HFFc6 (cell line): ENCODE data around the gene MYH6. TPM values are rescaled to one million over a fixed set of nuclear protein-coding genes. Genes with fewer than 3 reads are reported as not detected.

ENCODE experiments used
- DNase-seq: peaks from one replicate; pipeline ENCODE4 v3.0.0-alpha.2; 2018
- H3K27ac Mint-ChIP-seq: 2 replicates; pipeline ENCODE4 v1.8.0; 2020; ENCODE audit warnings: mild to moderate bottlenecking, mixed read lengths
- H3K27me3 Mint-ChIP-seq: 2 replicates; pipeline ENCODE4 v1.8.0; 2021; ENCODE audit warnings: mild to moderate bottlenecking, moderate library complexity, mixed read lengths; ENCODE audit not compliant: insufficient read depth
- H3K36me3 Mint-ChIP-seq: 2 replicates; pipeline ENCODE4 v1.8.0; 2021; ENCODE audit warnings: low read depth, mixed read lengths
- H3K4me1 Mint-ChIP-seq: 2 replicates; pipeline ENCODE4 v1.8.0; 2020; ENCODE audit warnings: low read depth, mixed read lengths
- H3K4me3 Mint-ChIP-seq: 2 replicates; pipeline ENCODE4 v1.8.0; 2020; ENCODE audit warnings: mild to moderate bottlenecking, moderate library complexity, mixed read lengths
- H3K9me3 Mint-ChIP-seq: 2 replicates; pipeline ENCODE4 v1.8.0; 2020; ENCODE audit warnings: mild to moderate bottlenecking, mixed read lengths
- total RNA-seq, 6 experiments: library from RNA; stranded (reverse); fragmentation: NEBNext Ultra II Directional; extraction: Animal tissue kit (Norgen Biotek cat#: 25700); gene quantifications; 2 replicates in 1 of 6; 3 replicates in 5 of 6; pipeline ENCODE4 v1.2.3, GENCODE V29; 2021
- TF ChIP-seq, protein P1 (sequence below): fragments of 200-600 bp; sonication (generic); IDR thresholded peaks from 2 replicates; pipeline ENCODE4 v1.5.0; 2021; ENCODE audit warnings: antibody characterized with exemption, mild to moderate bottlenecking

The MYH6 gene
- total RNA-seq, 6 experiments from 2014 or later, result not detected

DNA sequence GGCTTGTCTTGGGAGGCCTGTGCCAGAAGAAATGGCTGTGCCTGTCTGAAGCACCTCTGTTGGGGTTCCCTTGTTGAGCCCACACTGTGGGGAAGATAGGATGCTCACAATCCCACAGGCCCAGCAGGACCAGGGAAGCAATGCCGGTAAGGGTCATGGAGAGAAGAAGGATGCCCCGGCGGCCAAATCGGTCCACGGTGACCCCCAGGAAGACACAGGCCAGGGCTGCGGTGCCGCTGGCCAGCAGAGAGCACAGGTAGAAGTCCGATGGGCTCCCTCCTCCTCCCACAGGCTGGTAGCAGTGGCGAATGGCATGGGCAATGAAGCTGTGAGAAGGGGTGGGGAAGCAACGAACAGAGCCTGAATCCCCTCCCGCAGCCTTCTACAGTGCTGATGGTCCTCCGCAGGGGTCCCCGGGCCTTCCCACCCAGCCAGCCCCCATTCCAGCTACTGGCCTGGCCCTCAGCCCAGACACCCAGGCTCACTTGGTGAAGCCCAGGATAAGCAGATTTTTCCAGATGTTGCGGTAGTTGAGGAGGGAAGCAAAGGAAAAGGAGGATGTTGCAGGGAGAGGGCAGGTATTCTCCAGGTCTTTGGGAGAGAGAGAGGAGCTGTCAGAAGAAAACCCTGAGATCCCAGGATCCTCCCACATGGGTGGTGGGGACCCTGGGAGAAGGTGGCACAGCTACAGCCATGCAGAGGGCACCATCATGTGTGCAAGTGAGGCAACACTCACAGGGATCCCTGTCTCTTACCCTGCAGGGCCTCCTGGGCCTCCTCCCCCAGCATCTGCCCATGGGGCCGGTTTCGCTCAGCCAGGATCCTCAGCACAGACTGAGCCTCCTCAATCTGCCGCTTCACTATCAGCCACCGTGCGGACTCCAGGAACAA lies 60.4 kb downstream of the MYH6 start:
- peaks cover 7% of the 10 kb centered on the region for H3K27me3 Mint-ChIP-seq
- no peak for DNase-seq

DNA sequence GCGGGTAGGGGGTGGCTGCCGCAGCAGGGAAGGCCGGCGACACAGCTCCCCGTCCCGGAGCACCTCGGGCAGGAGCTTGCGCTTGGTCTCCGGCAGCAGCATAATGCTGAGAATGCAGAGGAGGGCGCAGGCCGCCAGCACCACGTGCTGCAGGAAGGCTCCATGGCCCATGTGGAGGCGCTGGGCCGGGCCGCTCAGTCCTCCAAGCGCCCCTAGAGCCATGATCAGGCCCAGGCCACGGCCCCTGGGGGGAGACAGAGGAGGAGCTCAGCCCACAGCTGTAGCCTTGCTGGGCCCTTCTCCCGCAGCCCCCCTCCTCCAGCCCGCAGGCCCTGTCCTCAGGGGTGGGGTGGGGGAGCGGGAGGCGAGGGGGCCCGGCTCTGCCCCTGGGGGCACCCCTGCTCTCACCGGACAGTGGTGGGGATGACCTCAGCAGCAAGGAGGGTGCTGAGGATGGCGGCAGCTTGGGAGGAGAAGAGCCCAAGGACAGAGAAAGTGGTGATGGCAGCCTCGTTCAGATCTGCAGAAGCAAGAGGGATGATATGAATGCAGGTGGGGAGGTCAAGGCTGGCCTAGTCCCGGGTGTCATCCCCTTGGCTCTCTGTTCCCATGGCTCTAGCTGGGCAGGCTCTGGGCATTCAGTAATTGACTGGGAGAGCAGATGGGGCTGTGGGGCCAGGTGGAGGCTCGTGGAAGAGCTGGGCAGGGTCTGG lies 61.2 kb downstream of the MYH6 start:
- H3K27ac Mint-ChIP-seq, result no peak overlapping the region
- H3K36me3 Mint-ChIP-seq, result peaks cover 8% of the 10 kb centered on the region; the same call in 1 of the 2 replicates
- TF ChIP-seq, protein P1, sequence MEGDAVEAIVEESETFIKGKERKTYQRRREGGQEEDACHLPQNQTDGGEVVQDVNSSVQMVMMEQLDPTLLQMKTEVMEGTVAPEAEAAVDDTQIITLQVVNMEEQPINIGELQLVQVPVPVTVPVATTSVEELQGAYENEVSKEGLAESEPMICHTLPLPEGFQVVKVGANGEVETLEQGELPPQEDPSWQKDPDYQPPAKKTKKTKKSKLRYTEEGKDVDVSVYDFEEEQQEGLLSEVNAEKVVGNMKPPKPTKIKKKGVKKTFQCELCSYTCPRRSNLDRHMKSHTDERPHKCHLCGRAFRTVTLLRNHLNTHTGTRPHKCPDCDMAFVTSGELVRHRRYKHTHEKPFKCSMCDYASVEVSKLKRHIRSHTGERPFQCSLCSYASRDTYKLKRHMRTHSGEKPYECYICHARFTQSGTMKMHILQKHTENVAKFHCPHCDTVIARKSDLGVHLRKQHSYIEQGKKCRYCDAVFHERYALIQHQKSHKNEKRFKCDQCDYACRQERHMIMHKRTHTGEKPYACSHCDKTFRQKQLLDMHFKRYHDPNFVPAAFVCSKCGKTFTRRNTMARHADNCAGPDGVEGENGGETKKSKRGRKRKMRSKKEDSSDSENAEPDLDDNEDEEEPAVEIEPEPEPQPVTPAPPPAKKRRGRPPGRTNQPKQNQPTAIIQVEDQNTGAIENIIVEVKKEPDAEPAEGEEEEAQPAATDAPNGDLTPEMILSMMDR, result no peak
- no peaks in the 10 kb centered on the region for H3K9me3 Mint-ChIP-seq
- DNase-seq, result no peak
- H3K4me3 Mint-ChIP-seq, result no peak overlapping the region
- H3K27me3 Mint-ChIP-seq, result peaks cover 9% of the 10 kb centered on the region
- no peaks in the 10 kb centered on the region for H3K4me1 Mint-ChIP-seq

More for the DNA sequence above, 60.4 kb downstream of the MYH6 start:
- peaks cover 8% of the 10 kb centered on the region; the same call in 1 of the 2 replicates for H3K36me3 Mint-ChIP-seq
- no peak overlapping the region for H3K27ac Mint-ChIP-seq
- H3K9me3 Mint-ChIP-seq, result no peaks in the 10 kb centered on the region
- H3K4me1 Mint-ChIP-seq, result no peaks in the 10 kb centered on the region
- TF ChIP-seq, protein P1, result no peak
- no peak overlapping the region for H3K4me3 Mint-ChIP-seq

DNA sequence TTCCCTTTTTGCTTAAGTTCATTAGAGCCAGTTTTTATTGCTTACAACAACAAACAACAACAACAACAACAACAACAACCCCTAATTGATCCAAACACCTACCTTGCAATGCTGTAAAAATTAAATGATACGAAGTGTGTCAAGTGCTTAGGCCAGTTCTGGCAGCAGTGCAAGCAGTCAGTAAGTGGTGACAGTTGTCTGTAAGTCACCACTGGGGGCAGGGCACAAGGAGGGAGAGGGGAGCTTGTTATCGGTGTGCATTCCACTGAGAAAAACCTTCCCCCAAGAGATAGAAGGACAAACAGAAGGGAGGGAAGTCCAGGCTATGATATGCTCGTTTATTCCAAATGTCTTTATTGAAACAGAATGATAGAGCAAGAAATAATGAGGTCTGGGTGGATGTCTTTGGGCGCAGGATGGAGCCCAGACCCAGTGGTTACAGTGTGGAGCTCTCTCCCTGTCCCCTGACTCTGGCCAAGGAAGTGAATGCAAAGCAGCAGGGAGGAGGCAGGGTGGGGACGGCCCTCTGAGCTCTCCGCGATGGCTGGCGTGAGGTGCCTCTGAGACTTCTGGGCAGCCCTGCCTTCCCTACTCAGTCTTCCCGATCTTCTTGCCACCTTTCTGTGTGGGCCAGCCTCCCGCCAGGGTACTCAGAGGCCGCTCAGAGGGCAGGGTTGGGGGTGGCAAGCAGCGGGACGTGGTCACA lies 61.9 kb downstream of the MYH6 start:
- TF ChIP-seq, protein P1, result no peak
- H3K4me3 Mint-ChIP-seq, result no peak overlapping the region
- H3K27ac Mint-ChIP-seq, result no peak overlapping the region
- H3K36me3 Mint-ChIP-seq, result peaks cover 5% of the 10 kb centered on the region; the same call in 1 of the 2 replicates
- H3K27me3 Mint-ChIP-seq, result peaks cover 7% of the 10 kb centered on the region
- no peaks in the 10 kb centered on the region for H3K9me3 Mint-ChIP-seq
- DNase-seq, result no peak
- H3K4me1 Mint-ChIP-seq, result no peaks in the 10 kb centered on the region

DNA sequence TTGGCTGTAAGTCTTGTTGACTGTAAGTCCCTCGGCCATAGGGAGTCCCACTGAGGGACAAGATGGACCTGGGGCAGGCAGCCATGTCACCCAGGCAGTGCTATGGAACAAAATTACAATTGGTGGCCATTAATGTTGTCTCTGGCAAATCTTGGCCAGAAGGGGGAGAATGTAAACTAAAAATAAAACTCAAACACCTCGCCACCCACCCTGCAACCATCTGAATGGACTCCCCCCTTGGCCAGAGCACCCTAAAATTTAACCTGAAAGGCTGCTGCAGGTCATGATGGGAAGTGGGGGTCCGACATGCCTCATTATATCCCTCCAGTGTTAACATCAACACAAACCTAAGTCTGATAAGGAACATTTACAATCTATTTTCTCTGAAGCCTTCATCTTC lies 63.6 kb downstream of the MYH6 start:
- Mint-ChIP-seq H3K4me1 (no peaks in the 10 kb centered on the region), H3K4me3 (no peak overlapping the region), H3K27ac (no peak overlapping the region), H3K9me3 (peaks cover 11% of the 10 kb centered on the region), H3K27me3 (peaks cover 2% of the 10 kb centered on the region), H3K36me3 (peaks cover 6% of the 10 kb centered on the region; the same call in 1 of the 2 replicates)
- no peak for DNase-seq
- TF ChIP-seq, protein P1, result peak; percentile 53

DNA sequence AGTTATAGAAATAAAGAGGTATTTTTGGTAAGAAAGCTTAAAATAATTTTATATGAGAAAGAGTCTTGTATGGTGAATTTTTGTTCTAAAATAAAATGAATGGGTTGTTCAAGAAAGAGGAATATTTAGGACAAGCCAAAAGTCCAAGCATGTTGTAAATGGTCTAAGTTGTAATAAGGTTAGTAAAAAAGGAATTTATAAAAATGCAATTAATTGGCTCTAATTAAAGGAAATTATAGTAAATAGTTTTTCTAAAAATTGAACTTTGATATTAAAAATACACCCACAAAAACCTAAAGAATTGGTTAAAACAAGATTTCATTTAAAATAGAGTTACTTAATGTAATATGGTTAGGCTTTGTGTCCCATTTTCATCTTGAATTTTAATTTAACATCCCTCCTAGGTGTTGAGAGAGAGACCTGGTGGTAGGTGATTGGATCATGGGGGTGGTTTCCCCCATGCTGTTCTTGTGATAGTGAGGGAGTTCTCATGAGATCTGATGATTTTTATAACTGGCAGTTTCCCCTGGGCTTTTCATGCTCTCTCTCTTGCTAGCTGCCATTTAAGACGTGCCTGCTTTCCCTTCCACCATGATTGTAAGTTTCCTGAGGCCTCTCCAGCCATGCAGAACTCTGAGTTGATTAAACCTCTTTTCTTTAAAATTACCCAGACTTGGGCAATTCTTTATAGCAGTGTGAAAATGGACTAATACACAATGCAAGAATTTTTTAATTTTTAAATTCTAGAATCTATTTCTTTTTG lies 68.4 kb downstream of the MYH6 start:
- peaks cover 6% of the 10 kb centered on the region; the same call in 1 of the 2 replicates for H3K36me3 Mint-ChIP-seq
- no peaks in the 10 kb centered on the region for H3K4me1 Mint-ChIP-seq
- H3K27me3 Mint-ChIP-seq, result peaks cover 5% of the 10 kb centered on the region
- no peak overlapping the region for H3K4me3 Mint-ChIP-seq
- TF ChIP-seq, protein P1, result no peak
- no peak overlapping the region for H3K27ac Mint-ChIP-seq
- no peak for DNase-seq
- H3K9me3 Mint-ChIP-seq, result peaks cover 16% of the 10 kb centered on the region
